ENCODE measurements around the gene TTC16.

TTC16 gene

DNA sequence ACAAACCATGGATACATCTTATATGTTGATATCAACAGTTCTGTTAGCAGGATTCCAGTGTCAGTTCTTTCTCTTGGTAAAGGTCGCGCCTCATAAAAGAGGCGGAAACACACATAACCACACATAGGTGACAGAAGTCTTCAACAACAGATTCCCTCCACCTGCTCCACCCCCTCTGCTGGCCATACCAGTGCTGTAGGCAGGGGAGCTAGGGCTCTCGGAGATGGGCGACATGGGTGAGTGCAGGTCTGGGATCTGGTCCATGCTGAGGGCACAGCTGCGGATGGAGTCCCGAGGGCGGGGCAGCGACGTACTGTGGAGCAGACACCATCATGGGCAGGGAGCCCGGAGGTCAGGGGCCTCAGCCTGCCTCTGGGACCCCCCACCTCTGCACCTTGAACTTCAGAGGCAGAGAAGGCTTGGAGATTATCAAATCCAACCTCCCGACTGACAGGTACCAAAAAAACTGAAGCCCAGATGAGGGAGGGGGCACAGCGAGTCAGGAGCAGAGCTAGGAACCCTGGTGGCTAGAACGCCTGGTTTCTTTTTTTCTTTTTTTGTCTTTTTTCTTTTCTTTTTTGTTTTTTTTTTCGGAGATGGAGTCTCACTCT, 31.2 kb downstream of the TTC16 start:
- TF ChIP-seq, protein P1, sequence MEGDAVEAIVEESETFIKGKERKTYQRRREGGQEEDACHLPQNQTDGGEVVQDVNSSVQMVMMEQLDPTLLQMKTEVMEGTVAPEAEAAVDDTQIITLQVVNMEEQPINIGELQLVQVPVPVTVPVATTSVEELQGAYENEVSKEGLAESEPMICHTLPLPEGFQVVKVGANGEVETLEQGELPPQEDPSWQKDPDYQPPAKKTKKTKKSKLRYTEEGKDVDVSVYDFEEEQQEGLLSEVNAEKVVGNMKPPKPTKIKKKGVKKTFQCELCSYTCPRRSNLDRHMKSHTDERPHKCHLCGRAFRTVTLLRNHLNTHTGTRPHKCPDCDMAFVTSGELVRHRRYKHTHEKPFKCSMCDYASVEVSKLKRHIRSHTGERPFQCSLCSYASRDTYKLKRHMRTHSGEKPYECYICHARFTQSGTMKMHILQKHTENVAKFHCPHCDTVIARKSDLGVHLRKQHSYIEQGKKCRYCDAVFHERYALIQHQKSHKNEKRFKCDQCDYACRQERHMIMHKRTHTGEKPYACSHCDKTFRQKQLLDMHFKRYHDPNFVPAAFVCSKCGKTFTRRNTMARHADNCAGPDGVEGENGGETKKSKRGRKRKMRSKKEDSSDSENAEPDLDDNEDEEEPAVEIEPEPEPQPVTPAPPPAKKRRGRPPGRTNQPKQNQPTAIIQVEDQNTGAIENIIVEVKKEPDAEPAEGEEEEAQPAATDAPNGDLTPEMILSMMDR (IDR thresholded peaks at IDR 0.05; ENCODE audit: borderline replicate concordance, control extremely low read depth, extremely low read depth, insufficient read depth, missing control alignments): no peak
- no peak for DNase-seq (ENCODE audit: low spot score)
- in situ Hi-C loops (cut with MboI; ENCODE audit: low sequenced_read_pairs, unreplicated experiment): no loop called here

DNA sequence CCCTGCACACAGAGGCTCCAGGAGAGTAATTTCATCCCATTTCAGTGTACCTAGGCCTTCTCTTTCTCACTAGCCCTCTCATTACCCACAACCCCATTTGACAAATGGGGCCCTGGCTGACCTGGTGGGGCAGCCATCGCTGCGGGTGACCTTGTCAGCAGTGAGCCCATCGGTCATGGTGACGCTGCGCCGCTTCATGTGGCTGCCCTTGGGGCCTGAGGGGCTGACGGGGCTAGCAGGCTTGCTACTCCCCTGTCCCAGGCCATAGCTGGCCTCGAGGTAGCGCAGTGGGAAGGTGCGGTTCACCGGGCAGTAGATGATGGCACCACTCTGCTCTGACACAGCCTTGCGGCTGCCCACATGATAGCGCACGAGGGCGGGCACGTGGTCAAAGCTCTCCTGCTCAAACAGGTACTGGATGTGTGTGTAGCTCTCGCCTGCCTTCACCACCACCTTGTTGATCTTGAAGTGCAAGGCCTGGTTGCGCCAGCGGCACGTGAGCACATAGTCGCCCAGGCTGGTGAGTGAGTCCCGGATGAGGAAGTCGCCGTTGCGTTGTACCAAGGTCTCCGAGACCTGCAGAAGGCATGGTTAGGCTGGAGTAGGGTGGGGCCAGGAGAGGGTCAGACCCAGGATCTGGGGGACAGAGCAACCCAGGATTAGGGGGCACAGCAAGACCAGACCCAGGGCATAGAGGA, 33.4 kb downstream of the TTC16 start:
- TF ChIP-seq, protein P1 (IDR thresholded peaks at IDR 0.05; ENCODE audit: borderline replicate concordance, control extremely low read depth, extremely low read depth, insufficient read depth, missing control alignments): no peak
- in situ Hi-C loops (cut with MboI; ENCODE audit: low sequenced_read_pairs, unreplicated experiment): no loop called here
- no peak for DNase-seq (ENCODE audit: low spot score)

GRCh38 chr9:127751269-127752054, 35.6 kb downstream of the TTC16 start:
- DNase-seq (ENCODE audit: low spot score): no peak
- in situ Hi-C loops (cut with MboI; ENCODE audit: low sequenced_read_pairs, unreplicated experiment): no loop called here
- TF ChIP-seq, protein P1 (IDR thresholded peaks at IDR 0.05; ENCODE audit: borderline replicate concordance, control extremely low read depth, extremely low read depth, insufficient read depth, missing control alignments): no peak

DNA sequence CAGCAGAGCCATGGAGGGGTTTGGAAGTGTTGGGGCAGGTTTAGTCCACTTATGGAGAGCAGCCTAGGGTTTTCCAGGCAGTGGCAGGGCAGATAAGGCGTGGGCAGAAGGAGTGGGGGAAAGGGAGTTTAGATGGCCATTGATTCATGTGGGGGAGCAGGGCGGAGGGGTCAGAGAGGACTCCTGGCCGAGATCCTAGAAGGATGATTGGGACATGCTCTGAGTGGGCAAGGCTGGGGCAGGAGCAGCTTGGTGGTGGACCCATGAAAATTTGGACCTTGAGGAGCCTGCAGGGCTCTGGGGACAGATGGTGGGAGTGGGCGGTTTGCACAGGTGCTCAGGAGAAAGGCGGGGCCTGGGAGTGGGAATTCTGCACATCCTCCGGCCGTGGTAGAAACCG, 37.3 kb downstream of the TTC16 start:
- DNase-seq (ENCODE audit: low spot score): no peak
- in situ Hi-C loops (cut with MboI; ENCODE audit: low sequenced_read_pairs, unreplicated experiment): no loop called here
- TF ChIP-seq, protein P1 (IDR thresholded peaks at IDR 0.05; ENCODE audit: borderline replicate concordance, control extremely low read depth, extremely low read depth, insufficient read depth, missing control alignments): no peak

- no peak for DNase-seq (ENCODE audit: low spot score)
- TF ChIP-seq, protein P1 (IDR thresholded peaks at IDR 0.05; ENCODE audit: borderline replicate concordance, control extremely low read depth, extremely low read depth, insufficient read depth, missing control alignments): no peak
- in situ Hi-C loops (cut with MboI; ENCODE audit: low sequenced_read_pairs, unreplicated experiment): no loop called here
Measured at GRCh38 chr9:127753622-127754021, 37.7 kb downstream of the TTC16 start.

GRCh38 chr9:127754099-127755060, 38.5 kb downstream of the TTC16 start:
- DNase-seq (ENCODE audit: low spot score): no peak
- in situ Hi-C loops (cut with MboI; ENCODE audit: low sequenced_read_pairs, unreplicated experiment): no loop called here
- TF ChIP-seq, protein P1 (IDR thresholded peaks at IDR 0.05; ENCODE audit: borderline replicate concordance, control extremely low read depth, extremely low read depth, insufficient read depth, missing control alignments): no peak
